Measurements from ENCODE around the gene KRT83. TPM values are rescaled to one million over a fixed set of nuclear protein-coding genes. Genes with fewer than 3 reads are reported as not detected.

Gene KRT83
- total RNA-seq, 2 experiments from 2014 or later = not detected

DNA sequence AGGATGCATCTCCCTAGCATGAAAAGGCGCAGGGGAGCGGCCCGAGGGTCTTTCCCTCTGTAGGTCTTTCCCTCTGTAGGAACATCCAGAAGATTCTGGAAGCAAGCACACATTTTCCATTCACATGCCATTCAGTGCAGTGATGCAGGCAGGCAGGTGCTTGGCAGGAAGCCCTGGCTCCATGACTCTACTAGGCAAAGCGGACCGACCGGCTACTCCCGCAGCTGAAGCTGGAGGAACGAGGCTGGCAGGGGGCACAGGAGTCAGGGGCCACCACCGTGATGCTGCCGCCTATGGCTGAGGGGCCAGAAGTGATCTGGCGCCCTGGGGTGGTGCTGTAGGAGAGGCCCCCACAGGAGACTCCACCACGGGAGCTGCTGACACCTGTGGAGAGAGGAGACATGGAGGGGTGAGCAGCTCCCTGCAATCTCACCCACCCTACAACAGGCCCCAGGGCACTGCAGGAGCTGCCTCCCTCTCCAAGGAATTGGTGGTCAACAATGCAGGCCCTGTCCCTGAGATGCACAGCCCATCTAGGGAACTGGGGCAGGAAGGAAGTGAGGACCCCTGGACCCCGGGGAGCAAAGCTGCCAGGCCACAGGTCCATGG, 39.6 kb upstream of the KRT83 start:
- Mint-ChIP-seq H3K36me3 (ENCODE audit: low read depth) (no peaks in the 10 kb centered on the region), H3K4me3 (no peak overlapping the region), H3K27ac (no peak overlapping the region), H3K27me3 (ENCODE audit: low read depth) (peaks cover 11% of the 10 kb centered on the region), H3K9me3 (ENCODE audit: insufficient read depth) (no peaks in the 10 kb centered on the region), H3K4me1 (ENCODE audit: low read depth) (peaks cover 37% of the 10 kb centered on the region)
- DNase-seq = no peak
- ChIA-PET POLR2A (no interaction called here), CTCF (interaction anchor here (0.7 to 3.1 kb wide), 9 partner anchors 9 to 519 kb away, joined by 3 to 21 read pairs (median 6); partner anchors contain the start of gene KRT86)
- no peak for ATAC-seq

DNA sequence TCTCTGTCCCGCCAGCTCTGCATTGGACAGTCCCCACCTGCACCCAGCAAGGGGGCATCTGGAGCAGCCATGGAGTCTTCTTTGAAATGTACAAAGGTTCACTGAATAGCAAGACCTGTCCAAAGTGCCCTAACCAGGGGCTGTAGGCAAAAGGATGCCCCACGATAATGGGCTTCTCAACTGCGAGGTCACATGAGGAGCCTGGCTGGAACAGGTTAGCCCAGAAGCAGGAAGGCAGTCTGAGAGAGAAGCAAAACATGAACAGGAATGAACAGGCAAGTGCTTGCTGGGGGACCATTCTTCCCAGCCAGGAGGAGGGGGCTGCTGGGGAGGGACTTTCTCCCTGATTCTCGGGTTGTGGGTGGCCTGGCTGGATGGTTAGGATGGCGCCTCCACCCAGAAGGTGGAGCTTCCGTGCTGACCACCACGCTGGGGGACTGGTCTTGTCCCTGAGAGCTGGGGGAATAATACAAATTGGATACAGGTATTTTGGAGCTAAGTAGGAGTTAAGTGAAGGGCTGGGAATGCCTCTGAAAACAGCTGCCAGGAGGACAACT, 39.0 kb upstream of the KRT83 start:
- Mint-ChIP-seq H3K4me1 (ENCODE audit: low read depth) (peaks cover 37% of the 10 kb centered on the region), H3K9me3 (ENCODE audit: insufficient read depth) (no peaks in the 10 kb centered on the region), H3K27me3 (ENCODE audit: low read depth) (peaks cover 9% of the 10 kb centered on the region), H3K4me3 (no peak overlapping the region), H3K36me3 (ENCODE audit: low read depth) (no peaks in the 10 kb centered on the region), H3K27ac (no peak overlapping the region)
- ChIA-PET POLR2A (no interaction called here), CTCF (interaction anchor here (1.7 to 3.1 kb wide), 4 partner anchors 9 to 519 kb away, joined by 6 to 21 read pairs (median 8); no protein-coding TSS in a partner anchor)
- no peak for ATAC-seq
- no peak for DNase-seq

DNA sequence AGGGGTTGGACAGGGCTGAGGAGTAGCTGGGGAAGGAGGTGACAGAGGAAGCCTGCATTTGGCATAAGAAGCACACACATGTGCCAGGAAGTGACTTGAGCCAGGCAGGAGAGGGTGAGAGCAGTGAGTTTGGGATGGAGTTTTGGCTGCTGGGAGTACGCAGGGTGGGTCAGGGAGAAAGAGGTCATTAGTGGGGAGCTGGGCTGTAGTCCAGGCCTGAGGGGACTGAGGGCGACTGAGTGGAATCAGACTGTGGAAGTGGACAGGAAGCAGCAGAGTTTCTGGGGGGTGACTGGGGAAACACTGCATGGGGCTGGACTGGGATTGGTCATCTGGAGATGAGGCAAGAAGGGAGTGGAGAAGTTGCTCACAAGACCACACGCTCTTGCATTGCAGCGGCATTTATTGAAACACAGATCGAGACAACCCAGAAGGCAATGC, 38.4 kb upstream of the KRT83 start:
- Mint-ChIP-seq H3K4me1 (ENCODE audit: low read depth) (peaks cover 37% of the 10 kb centered on the region), H3K27ac (peak overlapping the region; percentile 7), H3K27me3 (ENCODE audit: low read depth) (peaks cover 11% of the 10 kb centered on the region), H3K4me3 (no peak overlapping the region), H3K36me3 (ENCODE audit: low read depth) (no peaks in the 10 kb centered on the region), H3K9me3 (ENCODE audit: insufficient read depth) (no peaks in the 10 kb centered on the region)
- ATAC-seq = no peak
- POLR2A ChIA-PET = no interaction called here
- DNase-seq = no peak
- CTCF ChIA-PET = interaction anchor here (1.7 to 3.1 kb wide), 4 partner anchors 10 to 80 kb away, joined by 4 to 9 read pairs (median 6); no protein-coding TSS in a partner anchor

DNA sequence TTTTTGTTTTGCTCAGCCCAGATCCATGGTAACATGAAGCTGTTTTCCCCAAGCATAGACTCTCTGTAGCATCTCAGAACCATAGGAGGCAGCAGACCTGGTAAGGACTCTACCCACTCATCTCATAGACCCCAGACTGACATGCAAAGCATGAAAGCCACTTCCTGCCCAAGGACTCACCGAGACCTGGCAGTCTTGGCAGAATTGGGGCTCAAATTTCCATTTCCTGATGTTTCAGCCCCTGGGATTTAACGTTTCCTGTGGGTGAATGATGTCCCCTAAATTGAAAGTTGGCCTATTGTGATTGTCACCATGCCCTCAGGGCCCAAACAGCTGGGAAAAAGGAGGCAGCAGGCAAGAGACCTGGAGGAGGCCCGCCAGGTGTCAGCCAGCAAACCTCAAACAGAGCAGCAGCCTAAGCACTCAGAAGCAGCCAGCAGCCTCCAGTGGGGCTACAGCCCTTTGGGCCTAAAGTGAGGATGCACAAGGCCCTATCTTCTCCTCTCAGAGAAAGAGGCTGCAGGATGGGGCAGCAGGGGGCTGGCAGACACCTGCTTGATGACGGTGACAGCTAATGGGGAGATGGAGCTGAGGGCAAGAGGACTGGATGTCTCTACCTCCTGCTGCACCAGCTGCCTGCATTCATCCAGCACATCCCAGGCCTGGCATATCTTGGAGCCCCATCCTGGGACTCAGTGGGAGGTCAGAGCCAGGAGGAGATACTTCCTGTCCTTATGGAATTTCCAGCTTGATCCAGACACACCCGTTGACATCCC, 37.6 kb upstream of the KRT83 start:
- Mint-ChIP-seq H3K4me3 (no peak overlapping the region), H3K4me1 (ENCODE audit: low read depth) (peaks cover 37% of the 10 kb centered on the region), H3K27ac (peak overlapping the region; percentile 76), H3K9me3 (ENCODE audit: insufficient read depth) (no peaks in the 10 kb centered on the region), H3K36me3 (ENCODE audit: low read depth) (no peaks in the 10 kb centered on the region), H3K27me3 (ENCODE audit: low read depth) (peaks cover 14% of the 10 kb centered on the region)
- ChIA-PET CTCF (interaction anchor here (0.7 to 3.1 kb wide), 7 partner anchors 11 to 216 kb away, joined by 3 to 9 read pairs (median 6); no protein-coding TSS in a partner anchor), POLR2A (interaction anchor here (0.6 kb wide), 1 partner anchor 442 kb away, joined by 3 read pairs; no protein-coding TSS in a partner anchor)
- ATAC-seq = peak; percentile 97
- peak; percentile 75 for DNase-seq

DNA sequence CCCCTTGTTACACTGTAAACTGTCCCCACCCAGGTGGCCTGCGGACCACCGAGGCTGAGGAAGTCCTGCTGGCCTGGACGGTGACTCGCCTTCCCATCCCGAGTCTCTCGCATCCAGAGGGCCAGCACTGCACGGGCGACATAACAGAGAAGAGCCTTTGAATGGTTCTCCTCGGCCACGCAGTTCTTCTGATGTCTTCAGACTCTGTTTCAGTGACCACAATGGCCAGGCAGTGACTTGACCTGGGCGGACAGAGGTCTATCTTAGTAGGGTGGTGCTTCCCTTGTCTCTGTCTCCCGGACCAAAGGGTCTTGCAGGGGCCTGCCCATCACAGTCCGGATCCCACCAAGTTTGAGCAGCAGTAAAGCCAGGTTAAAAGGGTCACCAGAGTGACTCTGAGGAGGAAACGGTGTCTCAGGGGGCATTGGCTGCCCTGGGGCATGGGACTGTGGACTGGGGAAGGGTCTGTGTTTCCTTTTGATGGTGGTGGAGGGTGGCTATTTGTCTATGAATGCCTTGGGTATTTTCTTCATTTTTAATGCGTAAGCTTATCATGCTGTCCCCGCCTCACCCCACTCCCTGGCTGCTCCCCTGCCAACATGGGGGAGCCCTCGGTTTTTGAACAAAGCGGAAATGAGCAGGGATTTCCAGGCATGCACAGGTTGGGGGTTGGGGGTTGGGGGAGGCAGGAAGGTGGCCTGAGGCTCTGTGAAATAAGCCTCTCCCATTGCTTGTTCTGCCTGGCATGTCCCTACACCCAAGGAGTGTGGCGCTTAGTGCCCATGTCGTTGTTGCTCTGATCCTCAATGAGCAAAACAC, 35.8 kb upstream of the KRT83 start:
- Mint-ChIP-seq H3K27me3 (ENCODE audit: low read depth) (peaks cover 23% of the 10 kb centered on the region), H3K36me3 (ENCODE audit: low read depth) (no peaks in the 10 kb centered on the region)

DNA sequence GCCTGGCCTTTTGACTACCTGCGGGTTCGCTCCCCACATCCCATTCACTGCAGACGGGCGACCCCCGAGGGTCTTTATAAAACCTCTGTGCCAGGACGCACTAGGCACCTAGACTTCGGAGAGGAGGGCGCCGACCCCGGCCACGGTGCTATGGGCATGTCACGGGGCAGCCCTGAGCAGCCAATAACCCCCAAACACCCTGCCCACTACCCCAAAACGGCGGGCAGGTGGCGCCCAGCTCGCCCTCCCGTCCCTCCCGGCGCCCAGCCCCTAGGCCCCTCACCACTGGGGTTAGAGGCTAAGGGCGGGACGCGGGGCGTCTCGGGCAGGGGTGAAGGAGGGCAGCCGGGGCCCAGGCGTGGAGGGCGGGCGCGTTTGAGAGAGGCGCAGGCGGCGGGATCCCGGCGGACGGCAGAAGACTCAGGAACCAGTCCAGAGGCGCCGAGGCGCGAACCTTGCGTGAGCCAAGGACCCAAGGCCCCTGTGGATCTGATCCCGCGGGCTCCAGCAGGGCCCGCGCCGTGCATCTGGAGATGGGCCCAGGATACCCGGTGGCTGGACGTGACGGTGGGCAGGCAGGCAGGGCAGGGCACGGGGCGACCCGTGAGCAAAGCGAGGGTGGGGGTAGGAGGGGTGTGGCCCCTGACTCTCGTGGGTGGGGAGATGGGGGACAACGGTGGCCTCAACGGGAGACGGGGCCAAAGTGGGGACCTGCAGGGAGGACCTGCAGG, 35.0 kb upstream of the KRT83 start:
- Mint-ChIP-seq H3K36me3 (ENCODE audit: low read depth) (no peaks in the 10 kb centered on the region), H3K27me3 (ENCODE audit: low read depth) (peaks cover 26% of the 10 kb centered on the region), H3K9me3 (ENCODE audit: insufficient read depth) (no peaks in the 10 kb centered on the region), H3K4me1 (ENCODE audit: low read depth) (peaks cover 36% of the 10 kb centered on the region), H3K27ac (no peak overlapping the region), H3K4me3 (no peak overlapping the region)
- POLR2A ChIA-PET = no interaction called here
- ATAC-seq (no peak), DNase-seq (no peak)
- CTCF ChIA-PET = no interaction called here

More for the DNA sequence above, 35.8 kb upstream of the KRT83 start:
- POLR2A ChIA-PET = no interaction called here
- Mint-ChIP-seq H3K9me3 (ENCODE audit: insufficient read depth) (no peaks in the 10 kb centered on the region), H3K27ac (no peak overlapping the region), H3K4me3 (no peak overlapping the region), H3K4me1 (ENCODE audit: low read depth) (peaks cover 39% of the 10 kb centered on the region)
- DNase-seq (no peak), ATAC-seq (no peak)
- CTCF ChIA-PET = interaction anchor here (1.1 kb wide), 1 partner anchor 19 kb away, joined by 4 read pairs; no protein-coding TSS in a partner anchor

DNA sequence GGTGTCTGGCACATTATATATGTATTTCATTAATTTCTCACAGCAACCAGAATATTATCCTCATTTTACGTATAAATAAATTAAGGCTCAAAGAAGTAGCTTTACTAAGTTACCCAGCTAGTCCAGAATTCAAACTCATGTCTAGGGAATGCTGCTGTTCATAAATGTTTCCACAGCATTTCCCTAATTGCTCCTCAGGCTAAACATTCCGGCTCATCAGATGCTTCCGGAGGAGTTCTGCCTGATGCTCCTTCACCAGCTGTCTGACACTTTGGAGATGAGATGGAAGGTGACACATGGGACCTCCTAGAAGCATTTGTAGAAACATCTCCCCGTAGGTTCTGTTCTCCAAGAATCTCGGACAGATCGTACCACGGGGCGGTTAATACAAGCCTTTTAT, 34.0 kb upstream of the KRT83 start:
- no peaks in the 10 kb centered on the region for H3K36me3 Mint-ChIP-seq (ENCODE audit: low read depth)
- no peak for DNase-seq
- H3K9me3 Mint-ChIP-seq (ENCODE audit: insufficient read depth) = no peaks in the 10 kb centered on the region
- POLR2A ChIA-PET = no interaction called here
- peaks cover 30% of the 10 kb centered on the region for H3K27me3 Mint-ChIP-seq (ENCODE audit: low read depth)
- CTCF ChIA-PET = interaction anchor here (1.4 kb wide), 1 partner anchor 27 kb away, joined by 3 read pairs; no protein-coding TSS in a partner anchor
- H3K4me3 Mint-ChIP-seq = no peak overlapping the region
- peaks cover 35% of the 10 kb centered on the region for H3K4me1 Mint-ChIP-seq (ENCODE audit: low read depth)
- no peak overlapping the region for H3K27ac Mint-ChIP-seq
- no peak for ATAC-seq

DNA sequence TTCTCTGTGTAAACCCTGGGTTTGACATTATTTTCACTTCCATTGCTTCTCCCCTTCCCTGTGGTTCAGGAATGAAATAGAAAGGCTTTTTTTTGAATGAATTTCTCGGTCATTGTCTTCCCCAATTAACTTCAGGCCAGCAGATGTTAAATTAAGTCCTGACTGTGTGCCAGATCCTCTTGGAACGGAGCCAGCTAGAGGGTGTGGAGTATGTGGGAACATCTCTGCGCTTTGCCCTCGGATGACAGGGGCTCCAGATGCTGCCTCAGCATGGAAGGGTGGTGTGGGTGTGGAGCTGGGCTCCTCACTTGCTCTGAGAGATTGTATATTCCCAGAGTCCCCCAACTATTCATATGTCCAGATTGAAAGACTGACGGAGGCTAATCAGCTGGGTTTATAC, 33.0 kb upstream of the KRT83 start:
- no peak for ATAC-seq
- ChIA-PET CTCF (interaction anchor here (0.9 to 1.4 kb wide), 2 partner anchors 26 to 46 kb away, joined by 3 read pairs; no protein-coding TSS in a partner anchor), POLR2A (no interaction called here)

DNA sequence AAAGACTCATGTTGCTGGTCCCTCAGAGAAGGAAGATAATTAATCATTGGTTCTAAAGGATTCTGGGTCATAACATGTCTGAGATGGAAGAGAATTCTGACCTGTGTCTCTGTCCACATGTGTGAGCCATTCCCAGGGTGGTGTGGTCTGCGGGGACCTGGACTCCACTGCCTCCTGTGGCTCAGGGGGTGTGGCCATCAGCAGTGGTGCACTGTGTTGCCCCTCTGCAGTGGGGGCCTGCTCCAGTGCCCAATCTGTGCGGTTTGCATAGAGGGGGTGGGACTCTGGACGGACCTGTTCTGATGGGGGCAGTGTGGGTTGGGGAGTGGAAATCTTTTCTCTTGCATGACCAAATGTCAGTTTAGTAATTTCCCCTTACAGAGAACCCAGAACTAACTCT, 32.6 kb upstream of the KRT83 start:
- DNase-seq (no peak), ATAC-seq (no peak)
- H3K36me3 Mint-ChIP-seq (ENCODE audit: low read depth) = no peaks in the 10 kb centered on the region
- H3K27me3 Mint-ChIP-seq (ENCODE audit: low read depth) = peaks cover 36% of the 10 kb centered on the region
- peaks cover 21% of the 10 kb centered on the region for H3K4me1 Mint-ChIP-seq (ENCODE audit: low read depth)
- POLR2A ChIA-PET = no interaction called here
- no peak overlapping the region for H3K4me3 Mint-ChIP-seq
- no peak overlapping the region for H3K27ac Mint-ChIP-seq
- CTCF ChIA-PET = interaction anchor here (1.4 to 4.7 kb wide), 4 partner anchors 8 to 75 kb away, joined by 3 to 21 read pairs (median 4); no protein-coding TSS in a partner anchor
- H3K9me3 Mint-ChIP-seq (ENCODE audit: insufficient read depth) = no peaks in the 10 kb centered on the region

More for the DNA sequence above, 33.0 kb upstream of the KRT83 start:
- H3K4me1 Mint-ChIP-seq (ENCODE audit: low read depth) = peaks cover 25% of the 10 kb centered on the region
- no peaks in the 10 kb centered on the region for H3K36me3 Mint-ChIP-seq (ENCODE audit: low read depth)
- DNase-seq = no peak
- H3K4me3 Mint-ChIP-seq = no peak overlapping the region
- H3K27ac Mint-ChIP-seq = no peak overlapping the region
- H3K27me3 Mint-ChIP-seq (ENCODE audit: low read depth) = peaks cover 32% of the 10 kb centered on the region
- no peaks in the 10 kb centered on the region for H3K9me3 Mint-ChIP-seq (ENCODE audit: insufficient read depth)

DNA sequence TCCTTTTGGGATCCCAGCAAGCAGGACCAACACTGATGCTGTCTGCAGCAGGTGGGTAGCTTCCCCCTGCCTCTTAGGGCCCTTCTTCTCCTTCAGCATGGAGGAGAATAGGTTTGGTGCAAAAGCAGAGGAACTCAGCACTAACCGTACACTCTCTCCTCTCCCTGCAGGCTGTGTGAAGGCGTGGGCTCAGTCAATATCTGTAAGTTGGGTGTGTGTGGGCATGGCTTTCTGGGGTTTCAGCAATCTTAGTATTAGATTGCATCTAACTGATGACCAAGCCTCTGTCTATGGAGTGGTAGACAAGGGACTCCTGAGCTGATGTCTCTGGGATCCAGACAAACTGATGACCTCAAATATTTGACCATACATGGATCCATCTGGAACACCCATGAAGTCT, 31.8 kb upstream of the KRT83 start:
- no peak for ATAC-seq
- Mint-ChIP-seq H3K27me3 (ENCODE audit: low read depth) (peaks cover 44% of the 10 kb centered on the region), H3K9me3 (ENCODE audit: insufficient read depth) (no peaks in the 10 kb centered on the region), H3K4me1 (ENCODE audit: low read depth) (peaks cover 13% of the 10 kb centered on the region), H3K36me3 (ENCODE audit: low read depth) (no peaks in the 10 kb centered on the region), H3K4me3 (no peak overlapping the region), H3K27ac (no peak overlapping the region)
- POLR2A ChIA-PET = no interaction called here
- CTCF ChIA-PET = interaction anchor here (1.1 to 4.7 kb wide), 6 partner anchors 8 to 532 kb away, joined by 3 to 21 read pairs (median 4); no protein-coding TSS in a partner anchor
- no peak for DNase-seq
